Measurements from ENCODE around the gene CNTF.
A peak's percentile ranks its signal among the peaks of the same experiment; 100 is the strongest.

Gene CNTF

GRCh38 chr11:58647866-58648265 lies 25.4 kb downstream of the CNTF start:
- DNase-seq = no peak

- DNase-seq = no peak
Observed at GRCh38 chr11:58649623-58650022, 27.2 kb downstream of the CNTF start.

GRCh38 chr11:58650496-58650895 lies 28.0 kb downstream of the CNTF start:
- no peak for DNase-seq

DNA sequence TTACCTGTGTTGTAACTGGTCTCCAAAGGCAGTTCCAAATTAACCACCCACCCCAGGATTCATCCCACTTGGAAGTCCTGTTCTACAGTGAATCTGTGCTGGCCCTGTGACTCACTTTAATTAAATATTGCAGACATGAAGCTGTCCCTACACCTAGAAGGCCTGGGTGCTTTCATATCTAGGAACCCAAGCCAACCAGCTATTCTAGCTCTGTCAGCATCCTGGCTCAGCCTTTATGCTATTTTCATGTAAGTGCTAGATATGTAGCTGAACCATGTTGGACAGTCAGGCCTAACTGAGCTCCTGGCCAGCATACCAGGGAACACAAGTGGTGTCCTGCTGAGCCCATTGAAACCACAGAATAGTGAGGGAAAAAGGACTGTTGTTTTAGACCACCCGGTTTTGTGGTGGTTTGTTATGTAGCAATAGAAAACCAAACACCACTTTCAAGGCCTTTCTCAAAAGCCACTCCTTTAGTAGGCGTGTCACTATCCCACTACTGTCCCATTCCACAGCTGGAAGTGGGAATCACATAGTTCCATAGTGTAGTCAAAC lies 30.3 kb downstream of the CNTF start:
- DNase-seq = no peak

- DNase-seq = peak; percentile 69
Observed at GRCh38 chr11:58654079-58654907, 31.8 kb downstream of the CNTF start.

DNA sequence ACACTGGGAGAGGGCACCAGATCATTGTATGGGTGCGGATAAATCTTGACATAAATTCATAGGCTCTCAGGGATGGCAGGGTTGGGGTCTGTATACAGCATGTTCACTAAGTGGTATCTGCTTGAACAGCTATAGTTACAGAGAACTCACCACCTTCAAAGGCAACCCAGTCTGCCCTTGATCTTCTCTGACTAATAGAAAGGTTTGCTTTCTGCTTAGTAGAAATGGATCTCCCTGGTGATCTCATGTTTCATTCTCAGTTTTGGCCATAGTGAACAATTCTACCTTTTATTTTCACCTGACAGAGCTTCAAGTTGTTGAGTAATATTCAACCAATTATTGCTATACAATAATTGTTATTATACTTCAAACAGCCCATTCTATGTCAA lies 32.4 kb downstream of the CNTF start:
- DNase-seq = no peak

GRCh38 chr11:58656348-58656747 lies 33.9 kb downstream of the CNTF start:
- DNase-seq = no peak

- no peak for DNase-seq
Observed at GRCh38 chr11:58658623-58659022, 36.2 kb downstream of the CNTF start.

- no peak for DNase-seq
Observed at GRCh38 chr11:58659404-58659803, 36.9 kb downstream of the CNTF start.

DNA sequence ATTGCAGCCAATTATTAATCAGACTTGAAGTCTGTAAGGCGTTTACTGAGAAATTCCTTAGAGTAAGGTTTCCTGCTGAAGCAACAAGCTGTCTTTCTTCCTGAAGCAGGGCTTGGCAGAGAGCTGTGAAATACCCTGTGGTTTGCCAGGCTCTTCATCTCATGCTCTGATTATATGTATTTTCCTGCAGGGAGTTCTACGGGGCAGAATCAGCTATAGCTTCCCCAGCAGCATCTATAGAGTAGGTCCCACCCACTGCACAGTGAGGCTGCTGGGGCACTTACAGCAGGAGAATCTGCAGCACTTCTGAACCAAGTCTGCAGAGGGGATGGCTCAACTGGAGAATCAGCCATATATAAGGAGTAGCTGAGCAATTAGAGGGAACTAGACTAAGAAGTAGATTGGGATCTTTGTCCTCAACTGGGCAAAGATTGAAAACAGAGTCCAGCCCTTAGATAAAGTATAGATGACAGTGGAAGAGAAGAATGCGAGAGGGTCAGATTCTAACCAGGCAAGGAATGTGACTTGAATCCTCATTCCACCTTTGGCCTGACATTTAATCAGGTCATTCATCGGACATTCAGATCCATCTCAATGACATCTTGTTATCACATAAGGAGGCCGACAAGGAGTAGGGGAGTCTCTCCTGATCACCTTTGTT lies 37.6 kb downstream of the CNTF start:
- no peak for DNase-seq

GRCh38 chr11:58671983-58672633 lies 49.6 kb downstream of the CNTF start:
- DNase-seq = no peak

DNA sequence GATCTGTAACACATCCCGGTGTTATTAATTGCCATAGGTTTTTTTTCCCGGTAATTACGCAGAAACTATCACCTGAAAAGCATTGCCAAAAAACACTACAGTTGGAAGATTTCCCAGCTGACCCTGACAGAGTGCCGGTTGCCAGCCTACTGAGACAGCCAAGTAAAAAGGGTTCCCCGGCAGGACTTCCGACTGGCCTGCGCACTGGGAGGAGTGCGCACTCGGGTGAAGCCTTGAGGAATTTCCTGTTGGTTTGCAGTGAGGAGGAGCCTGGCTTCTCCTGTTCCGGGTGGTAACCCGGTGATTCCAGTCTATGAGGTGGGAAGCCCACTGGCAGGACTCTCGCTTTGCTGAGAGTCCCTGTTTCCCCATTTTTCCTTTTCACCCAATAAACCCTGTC lies 52.1 kb downstream of the CNTF start:
- no peak for DNase-seq
